ENCODE data around the gene ABCC8. TPM values are rescaled to one million over a fixed set of nuclear protein-coding genes. Genes with fewer than 3 reads are reported as not detected.

ABCC8 gene
- total RNA-seq, 2 donors from 2014 or later = 0.55 TPM; not detected in 1

- Mint-ChIP-seq H3K9me3 (no peaks in the 10 kb centered on the region), H3K4me3 (no peak overlapping the region), H3K27ac (no peak overlapping the region), H3K27me3 (ENCODE audit: insufficient read depth) (peaks cover 15% of the 10 kb centered on the region), H3K36me3 (ENCODE audit: low read depth) (no peaks in the 10 kb centered on the region), H3K4me1 (peaks cover 2% of the 10 kb centered on the region)
- Histone ChIP-seq H3K9me3 (ENCODE audit: control insufficient read depth, low read length) (no peaks in the 10 kb centered on the region), H3K4me3 (ENCODE audit: low read length) (no peak overlapping the region), H3K27ac (ENCODE audit: low read depth, low read length) (no peak overlapping the region), H3K4me1 (ENCODE audit: control insufficient read depth, insufficient read depth, low read length) (no peaks in the 10 kb centered on the region), H3K27me3 (ENCODE audit: control insufficient read depth, insufficient read depth, low read length, poor library complexity, severe bottlenecking) (no peaks in the 10 kb centered on the region), H3K9ac (ENCODE audit: extremely low read depth, low read length, poor library complexity, severe bottlenecking) (no peak overlapping the region), H3K36me3 (ENCODE audit: control insufficient read depth, insufficient read depth, low read length) (no peaks in the 10 kb centered on the region)
- no peak for DNase-seq
- TF ChIP-seq CTCF (conservative IDR thresholded peaks at IDR 0.05) = no peak
Measured at GRCh38 chr11:17399236-17399635, 77.4 kb downstream of the ABCC8 start.

DNA sequence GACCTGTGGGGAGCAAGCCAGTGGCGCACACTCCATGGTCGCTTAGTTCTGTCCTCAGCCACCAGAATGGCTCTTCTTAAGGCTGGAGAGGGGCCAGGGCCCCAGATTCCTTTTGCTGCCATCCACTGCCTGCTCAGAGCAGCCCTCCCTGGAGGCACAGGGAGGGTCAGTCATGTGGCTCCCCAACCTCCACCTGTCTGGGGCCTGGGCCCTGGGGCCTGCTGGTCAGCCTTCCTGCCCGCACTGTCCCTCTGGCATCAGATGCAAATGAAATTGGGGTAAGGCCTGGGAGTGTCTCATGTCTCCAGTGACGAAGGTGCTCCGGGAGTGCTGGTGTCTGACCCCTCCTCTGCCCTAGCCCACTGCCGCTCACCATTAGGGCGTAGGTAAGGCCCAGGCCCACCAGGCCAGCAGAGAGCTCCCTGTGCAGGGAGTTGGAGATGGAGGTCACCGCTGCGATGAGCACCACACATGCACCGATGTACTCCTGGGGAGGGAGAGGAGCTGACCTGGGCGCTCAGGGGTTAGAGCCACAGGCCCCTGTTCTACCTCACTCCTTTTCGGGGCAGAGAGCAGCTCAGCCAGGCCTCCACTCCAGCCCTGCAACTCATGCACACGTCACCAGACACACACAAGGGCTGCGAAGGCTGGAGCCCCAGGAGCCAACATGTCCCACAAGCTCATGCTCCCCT lies 79.2 kb downstream of the ABCC8 start:
- no peak overlapping the region for H3K27ac Mint-ChIP-seq
- DNase-seq = no peak
- peaks cover 2% of the 10 kb centered on the region for H3K4me1 Mint-ChIP-seq
- Histone ChIP-seq H3K27ac (ENCODE audit: low read depth, low read length) (no peak overlapping the region), H3K36me3 (ENCODE audit: control insufficient read depth, insufficient read depth, low read length) (no peaks in the 10 kb centered on the region), H3K9me3 (ENCODE audit: control insufficient read depth, low read length) (no peaks in the 10 kb centered on the region), H3K4me3 (ENCODE audit: low read length) (no peak overlapping the region), H3K9ac (ENCODE audit: extremely low read depth, low read length, poor library complexity, severe bottlenecking) (no peak overlapping the region), H3K27me3 (ENCODE audit: control insufficient read depth, insufficient read depth, low read length, poor library complexity, severe bottlenecking) (no peaks in the 10 kb centered on the region), H3K4me1 (ENCODE audit: control insufficient read depth, insufficient read depth, low read length) (no peaks in the 10 kb centered on the region)
- TF ChIP-seq CTCF (conservative IDR thresholded peaks at IDR 0.05) = no peak
- H3K4me3 Mint-ChIP-seq = no peak overlapping the region
- H3K9me3 Mint-ChIP-seq = no peaks in the 10 kb centered on the region
- 93 to 97% methylated on average over 8 to 14 of the region's 14 CpGs for WGBS, 2 experiments (ENCODE audit: insufficient coverage in 1 of 2, insufficient read length in 1 of 2)
- H3K27me3 Mint-ChIP-seq (ENCODE audit: insufficient read depth) = peaks cover 17% of the 10 kb centered on the region
- no peaks in the 10 kb centered on the region for H3K36me3 Mint-ChIP-seq (ENCODE audit: low read depth)

DNA sequence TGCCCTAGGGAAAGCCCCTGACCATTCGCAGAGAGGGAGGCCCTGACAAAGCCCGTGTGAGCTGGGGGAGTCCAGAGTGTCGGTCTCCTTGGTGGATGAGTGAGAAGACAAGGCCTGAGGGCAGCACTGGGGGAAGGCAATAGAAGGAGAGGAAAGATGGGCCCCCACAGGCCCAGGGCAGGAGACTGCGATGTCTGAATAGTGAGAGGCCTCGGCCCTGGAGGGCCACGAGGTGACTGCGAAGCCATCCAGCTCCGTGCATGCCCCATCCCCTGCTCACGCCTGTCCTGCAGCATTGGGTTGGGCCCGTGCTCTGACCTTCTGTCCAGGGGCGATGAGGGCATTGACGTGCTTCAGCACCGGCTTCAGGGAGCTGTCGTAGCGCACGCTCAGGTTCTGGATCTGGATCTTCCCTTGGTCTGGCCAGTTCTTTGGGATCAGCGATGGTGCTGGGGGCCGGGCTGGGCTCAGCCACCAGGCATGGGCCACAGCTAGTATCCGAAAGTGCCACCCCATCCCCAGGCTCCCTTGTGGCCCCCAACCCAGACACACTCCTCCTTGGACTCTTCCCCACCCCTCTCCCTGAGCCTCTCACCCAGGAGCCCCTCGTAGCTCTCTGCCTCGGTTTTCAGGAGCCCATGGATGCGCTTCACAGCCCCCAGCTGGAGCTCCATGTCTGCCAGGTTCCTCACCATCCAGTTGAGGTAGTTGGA lies 79.9 kb downstream of the ABCC8 start:
- Mint-ChIP-seq H3K36me3 (ENCODE audit: low read depth) (no peaks in the 10 kb centered on the region), H3K4me1 (peaks cover 2% of the 10 kb centered on the region), H3K4me3 (no peak overlapping the region), H3K27me3 (ENCODE audit: insufficient read depth) (peaks cover 21% of the 10 kb centered on the region), H3K9me3 (no peaks in the 10 kb centered on the region), H3K27ac (no peak overlapping the region)
- peaks cover 4% of the 10 kb centered on the region for H3K27me3 ChIP-seq (ENCODE audit: control insufficient read depth, insufficient read depth, low read length, poor library complexity, severe bottlenecking)
- H3K27ac ChIP-seq (ENCODE audit: low read depth, low read length) = no peak overlapping the region
- no peak overlapping the region for H3K4me3 ChIP-seq (ENCODE audit: low read length)
- 94% methylated on average over 10 to 22 of the region's 22 CpGs for WGBS, 2 experiments (ENCODE audit: insufficient coverage in 1 of 2, insufficient read length in 1 of 2)
- TF ChIP-seq CTCF (conservative IDR thresholded peaks at IDR 0.05) = no peak
- DNase-seq = no peak
- H3K9me3 ChIP-seq (ENCODE audit: control insufficient read depth, low read length) = no peaks in the 10 kb centered on the region
- no peaks in the 10 kb centered on the region for H3K36me3 ChIP-seq (ENCODE audit: control insufficient read depth, insufficient read depth, low read length)
- no peaks in the 10 kb centered on the region for H3K4me1 ChIP-seq (ENCODE audit: control insufficient read depth, insufficient read depth, low read length)
- no peak overlapping the region for H3K9ac ChIP-seq (ENCODE audit: extremely low read depth, low read length, poor library complexity, severe bottlenecking)
